GM21515 (cell line): ENCODE results near the gene PDLIM7.

Experiments
- ATAC-seq: cut with Tn5 transposase; IDR thresholded peaks from one replicate; pipeline ENCODE4 v1.9.1; 2021; ENCODE audit not compliant: unreplicated experiment

Gene PDLIM7

GRCh38 chr5:177458912-177459350 lies 38.5 kb downstream of the PDLIM7 start:
- ATAC-seq = no peak

DNA sequence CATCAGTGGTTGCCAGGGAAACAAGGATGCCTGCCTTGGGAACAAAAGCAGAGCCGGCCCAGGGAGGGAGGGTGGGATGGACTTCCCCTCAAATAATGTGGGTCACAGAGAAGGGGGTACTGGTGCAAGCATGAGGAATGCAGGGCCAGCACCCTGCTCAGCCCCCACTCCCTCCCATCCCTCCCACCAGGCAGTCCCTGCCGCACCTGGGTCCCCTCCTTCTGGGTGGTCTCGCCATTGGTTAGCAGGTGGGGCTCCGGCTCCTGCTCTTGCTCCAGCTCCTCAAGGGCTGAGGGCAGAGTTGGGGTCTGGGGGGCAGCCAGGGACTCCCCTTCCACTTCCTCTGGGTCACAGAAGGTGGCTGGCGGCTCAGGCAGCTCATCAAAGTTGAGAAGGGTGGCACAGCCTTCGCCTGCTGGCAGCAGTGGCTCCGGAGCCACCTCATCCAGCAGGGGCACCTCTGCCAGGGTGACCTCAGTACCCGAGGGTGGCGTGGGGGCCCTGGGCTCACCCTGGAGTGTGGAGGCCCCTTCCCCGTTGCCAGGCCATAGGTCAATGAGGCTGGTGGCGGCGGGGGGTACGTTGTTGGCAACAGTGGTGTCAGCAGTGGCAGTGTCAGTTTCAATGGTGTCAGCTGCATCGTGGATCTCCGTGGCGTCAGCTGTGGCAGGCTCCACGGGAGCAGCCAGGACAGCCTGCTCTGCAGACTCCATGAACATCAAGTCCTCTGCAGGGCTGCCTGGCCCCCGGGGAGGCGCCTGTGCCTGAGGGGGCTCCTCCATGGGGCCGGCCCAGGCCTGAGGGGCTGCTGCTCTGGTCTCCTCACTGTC lies 39.3 kb downstream of the PDLIM7 start:
- ATAC-seq = no peak

GRCh38 chr5:177456976-177457851 lies 40.2 kb downstream of the PDLIM7 start:
- ATAC-seq = peak; percentile 38

DNA sequence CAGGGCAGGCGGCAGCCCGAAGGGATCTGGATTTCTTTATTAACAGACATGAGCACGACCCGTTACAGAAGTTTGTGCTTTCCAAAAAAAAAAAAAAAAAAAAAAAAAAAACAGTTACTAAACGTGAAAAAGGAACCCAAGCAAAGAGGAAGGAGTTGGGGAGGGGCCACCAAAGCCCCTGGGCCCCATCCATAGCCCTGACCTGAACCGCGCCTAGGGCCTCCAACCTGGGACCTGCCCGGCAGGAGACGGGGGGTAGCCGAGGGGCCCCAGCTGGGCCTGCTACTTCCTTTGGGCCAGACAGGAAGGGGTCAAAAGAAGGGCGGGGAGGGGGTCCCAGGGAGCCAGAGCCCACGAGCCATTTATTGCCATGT lies 40.8 kb downstream of the PDLIM7 start:
- ATAC-seq = no peak

DNA sequence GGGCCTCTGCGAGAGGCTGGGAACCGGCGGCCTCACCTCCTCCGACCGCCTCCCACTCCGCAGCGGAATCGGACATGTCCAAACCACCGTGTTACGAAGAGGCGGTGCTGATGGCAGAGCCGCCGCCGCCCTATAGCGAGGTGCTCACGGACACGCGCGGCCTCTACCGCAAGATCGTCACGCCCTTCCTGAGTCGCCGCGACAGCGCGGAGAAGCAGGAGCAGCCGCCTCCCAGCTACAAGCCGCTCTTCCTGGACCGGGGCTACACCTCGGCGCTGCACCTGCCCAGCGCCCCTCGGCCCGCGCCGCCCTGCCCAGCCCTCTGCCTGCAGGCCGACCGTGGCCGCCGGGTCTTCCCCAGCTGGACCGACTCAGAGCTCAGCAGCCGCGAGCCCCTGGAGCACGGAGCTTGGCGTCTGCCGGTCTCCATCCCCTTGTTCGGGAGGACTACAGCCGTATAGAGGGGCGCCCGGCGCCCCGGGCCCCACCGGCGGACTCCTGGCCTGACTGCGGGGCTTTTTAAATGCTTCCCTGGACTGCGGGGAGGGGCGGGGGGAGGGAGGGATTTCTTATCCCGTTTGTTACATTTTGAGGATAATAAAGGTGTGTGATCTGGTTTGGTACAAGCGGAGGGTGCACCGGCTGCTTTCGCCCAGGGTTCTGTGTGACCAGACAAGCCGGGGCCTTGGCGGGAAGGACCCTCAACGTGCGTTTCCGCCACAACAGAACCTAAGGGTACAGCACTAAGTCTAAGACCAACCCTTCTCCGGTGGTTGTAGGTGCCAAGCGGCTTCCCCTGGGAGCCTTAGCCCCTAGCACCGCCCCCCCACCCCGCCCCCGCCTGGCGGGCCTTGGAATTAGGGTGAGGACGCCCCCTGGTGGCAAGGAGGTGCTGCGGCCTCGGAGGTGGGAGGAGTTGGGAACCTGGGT lies 41.5 kb downstream of the PDLIM7 start:
- ATAC-seq = peak; percentile 16

GRCh38 chr5:177455036-177455660 lies 42.3 kb downstream of the PDLIM7 start:
- ATAC-seq = peak; percentile 45

- peak; percentile 47 for ATAC-seq
Measured at GRCh38 chr5:177454397-177455035, 42.9 kb downstream of the PDLIM7 start.

DNA sequence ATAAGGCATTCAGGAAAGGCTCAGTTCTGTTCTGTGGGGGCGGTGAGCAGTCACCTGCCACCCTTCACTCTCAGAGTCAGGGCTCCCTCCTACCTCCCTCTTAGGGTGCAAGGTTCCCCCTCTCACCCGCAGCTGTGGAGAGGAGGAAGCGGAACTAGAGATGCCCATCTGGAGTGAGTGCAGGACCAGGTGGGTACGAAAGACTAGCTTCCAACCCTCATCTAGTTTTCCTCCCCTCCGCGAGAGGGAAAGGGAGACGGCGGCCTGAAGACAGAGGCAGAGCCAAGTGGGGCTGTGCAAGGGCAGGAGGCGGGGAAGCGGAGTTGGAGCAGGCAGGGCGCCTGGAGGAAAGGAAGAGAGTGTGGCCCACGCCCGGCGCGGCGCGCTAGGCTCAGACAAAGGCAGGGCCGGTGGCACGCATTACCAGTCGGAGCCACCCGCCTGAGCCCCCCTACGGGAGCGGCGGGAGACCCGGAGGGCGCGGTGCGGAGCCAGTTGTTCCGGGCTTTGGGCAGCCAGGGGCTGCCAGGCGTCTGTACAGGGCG lies 43.5 kb downstream of the PDLIM7 start:
- ATAC-seq = peak; percentile 3

DNA sequence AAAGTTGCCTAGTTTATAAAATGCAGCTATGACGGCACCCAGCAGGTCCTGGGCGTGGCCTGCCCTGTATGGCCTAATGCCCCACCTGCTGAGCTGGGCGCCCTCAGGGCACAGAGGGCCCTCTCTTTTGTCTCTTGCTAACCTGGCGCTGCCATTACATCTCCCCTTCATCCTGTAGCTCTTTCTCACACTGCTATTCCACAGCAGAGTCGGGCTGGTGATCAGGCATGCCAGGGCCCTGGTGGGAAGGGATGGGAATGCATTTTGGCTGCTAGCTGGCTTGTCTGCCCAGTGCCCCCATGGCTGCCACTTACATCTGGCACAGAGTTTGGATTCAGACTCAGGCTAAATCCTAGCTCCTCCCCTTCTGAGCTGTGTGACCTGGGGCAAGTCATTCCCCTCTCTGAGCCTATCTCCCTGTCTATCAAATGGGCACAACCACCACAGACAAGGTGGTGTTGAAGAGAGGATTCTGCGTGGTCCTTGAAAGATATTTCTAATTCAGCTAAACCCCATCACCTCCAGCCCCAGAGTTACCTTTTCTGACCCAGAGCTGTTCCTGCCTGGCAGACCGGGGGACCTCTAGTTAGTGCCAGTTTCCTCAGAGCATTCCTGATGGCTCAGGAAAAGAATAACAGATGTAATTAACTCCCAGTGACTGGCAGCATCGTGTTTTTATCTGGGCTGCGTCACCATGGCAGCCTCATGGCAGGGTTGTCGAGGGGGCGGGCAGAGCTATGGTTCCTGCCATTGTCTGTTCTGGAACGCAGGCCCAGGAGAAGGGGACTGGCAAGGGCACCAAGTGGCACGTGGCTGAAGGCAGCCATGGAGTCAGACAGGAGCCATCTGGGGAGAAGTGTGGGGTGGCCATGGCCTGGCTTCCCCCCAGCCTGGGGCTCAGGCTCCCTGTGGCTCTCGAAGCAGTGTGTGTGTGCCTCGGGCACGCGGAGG lies 44.4 kb downstream of the PDLIM7 start:
- ATAC-seq = no peak

GRCh38 chr5:177450667-177451424 lies 46.6 kb downstream of the PDLIM7 start:
- no peak for ATAC-seq

DNA sequence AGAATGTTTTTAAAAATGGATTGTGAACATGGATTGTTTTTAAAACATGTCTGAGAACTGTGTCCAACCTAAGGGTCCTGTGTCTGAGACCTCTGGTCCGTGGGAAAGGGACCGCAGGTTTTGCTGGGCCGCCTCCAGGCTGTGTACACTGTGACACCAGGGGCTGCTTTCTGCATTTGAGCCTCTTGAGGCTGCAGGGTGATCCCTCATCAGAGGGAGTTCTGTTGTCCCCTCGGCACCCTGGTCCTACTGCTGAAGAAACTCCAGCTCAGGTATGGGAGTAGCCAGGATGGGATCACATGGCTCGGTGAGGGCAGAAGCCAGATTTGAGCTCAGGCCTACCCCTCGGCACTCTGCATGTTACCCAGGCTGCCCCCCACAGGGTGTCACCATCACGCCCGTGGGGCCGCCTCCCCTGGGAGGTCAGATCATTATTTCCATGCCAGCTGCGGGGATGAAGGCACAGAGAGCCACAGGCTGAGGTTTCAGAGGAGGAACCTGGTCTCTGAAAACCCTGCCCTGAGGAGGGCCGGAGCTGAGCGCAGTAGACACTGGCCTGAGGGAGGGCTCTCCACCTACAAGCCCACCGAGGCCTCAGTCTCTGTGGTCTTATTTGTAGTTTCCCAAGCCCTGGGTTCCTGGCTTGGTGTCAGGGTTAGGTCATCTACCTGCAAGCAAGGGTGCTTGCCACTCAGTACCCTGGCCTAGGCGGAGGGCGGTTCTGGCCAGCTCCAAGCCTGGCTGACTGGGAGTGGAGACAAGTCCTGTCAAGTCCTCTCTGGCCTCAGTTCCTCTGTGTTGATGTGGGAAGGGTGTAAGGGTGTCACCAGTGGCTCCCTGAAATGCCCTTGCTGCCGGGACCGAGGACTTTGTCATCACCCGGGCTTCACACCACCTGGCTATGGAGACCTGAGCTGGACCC lies 48.0 kb downstream of the PDLIM7 start:
- ATAC-seq = no peak

DNA sequence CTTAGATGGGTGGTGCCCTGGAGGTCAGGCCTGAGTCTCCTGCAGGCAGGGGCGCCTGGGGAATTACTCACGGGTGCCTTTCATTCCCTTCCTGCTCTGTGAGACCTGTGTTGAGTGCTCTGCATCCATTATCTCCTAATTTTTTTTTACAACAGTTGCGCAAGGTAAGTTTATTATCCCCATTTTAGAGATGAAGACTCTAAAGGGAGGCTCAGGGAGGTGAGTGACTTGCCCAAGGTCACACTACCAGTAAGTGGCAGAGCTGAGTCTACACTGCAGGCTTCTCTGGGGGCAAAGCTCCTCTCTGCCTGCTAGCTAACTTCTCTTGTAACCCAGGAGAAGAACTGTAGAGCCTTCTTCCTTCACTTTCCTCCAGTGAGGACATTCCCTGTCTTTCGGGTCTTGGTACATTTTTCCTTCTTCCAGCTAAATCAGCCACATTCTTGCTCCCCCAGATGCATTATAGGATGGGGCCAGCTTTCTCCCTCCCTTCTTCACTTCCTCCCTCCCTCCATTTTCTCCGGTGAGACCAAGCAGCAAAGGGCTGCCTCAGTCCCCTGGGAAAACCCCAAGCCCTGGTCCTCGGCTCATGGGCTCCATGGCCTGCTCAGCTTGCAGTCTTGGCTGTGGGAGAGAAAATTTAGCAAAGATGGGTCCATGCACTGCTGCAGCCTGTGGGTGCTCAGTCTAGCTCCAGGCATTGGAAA lies 49.0 kb downstream of the PDLIM7 start:
- ATAC-seq = no peak

- no peak for ATAC-seq
Measured at GRCh38 chr5:177447611-177448243, 49.7 kb downstream of the PDLIM7 start.

GRCh38 chr5:177447066-177447610 lies 50.3 kb downstream of the PDLIM7 start:
- ATAC-seq = peak; percentile 24
